ENCODE data around the gene PDE8B. TPM values are rescaled to one million over a fixed set of nuclear protein-coding genes. Genes with fewer than 3 reads are reported as not detected.

The PDE8B gene
- total RNA-seq, 6 experiments from 2014 or later, result 1.2 to 5.4 (median 2.4) TPM

DNA sequence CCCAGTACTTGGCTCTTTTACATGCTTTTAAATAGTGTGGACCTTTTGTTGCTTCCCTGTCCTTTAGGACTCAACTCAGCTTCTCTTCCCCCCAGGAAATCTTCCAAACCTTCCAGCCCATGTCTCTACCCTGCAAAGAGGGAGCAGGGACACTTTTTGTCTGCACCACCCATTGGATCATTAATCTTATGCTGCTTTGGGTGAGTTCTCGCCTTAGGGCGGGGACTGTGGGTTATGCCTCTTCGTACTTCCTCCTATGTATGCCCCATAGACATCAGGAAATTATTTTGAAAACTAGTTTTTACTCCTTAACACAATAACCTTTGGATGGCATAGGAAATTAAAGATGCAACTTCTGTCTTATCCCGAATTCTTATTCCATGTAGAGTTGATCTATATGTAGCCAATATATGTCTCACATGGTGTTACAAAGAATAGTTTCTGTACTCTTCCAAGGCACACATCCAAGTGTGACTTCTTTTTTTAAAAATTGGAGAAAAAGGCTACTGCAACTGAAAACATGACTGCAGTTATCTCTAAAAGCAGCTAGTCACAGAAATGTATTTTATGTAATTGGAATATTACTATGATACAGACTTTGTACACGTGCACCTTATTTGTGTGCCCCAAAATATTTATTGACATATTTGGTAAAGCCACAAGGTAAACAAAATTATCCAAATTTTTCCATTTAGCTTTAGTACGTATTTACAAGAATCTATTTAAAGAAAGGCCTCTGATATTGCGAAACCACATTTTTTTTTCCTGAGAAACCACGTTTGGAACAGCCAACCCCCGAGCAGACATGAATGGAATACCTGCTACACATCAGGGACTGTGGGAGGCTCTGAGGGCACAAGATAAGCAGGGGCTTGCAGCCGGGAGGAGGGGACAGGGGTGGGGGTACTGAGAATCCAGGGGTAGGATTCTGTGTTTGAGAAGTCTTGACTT lies 148.1 kb downstream of the PDE8B start:
- TF ChIP-seq, protein P1, sequence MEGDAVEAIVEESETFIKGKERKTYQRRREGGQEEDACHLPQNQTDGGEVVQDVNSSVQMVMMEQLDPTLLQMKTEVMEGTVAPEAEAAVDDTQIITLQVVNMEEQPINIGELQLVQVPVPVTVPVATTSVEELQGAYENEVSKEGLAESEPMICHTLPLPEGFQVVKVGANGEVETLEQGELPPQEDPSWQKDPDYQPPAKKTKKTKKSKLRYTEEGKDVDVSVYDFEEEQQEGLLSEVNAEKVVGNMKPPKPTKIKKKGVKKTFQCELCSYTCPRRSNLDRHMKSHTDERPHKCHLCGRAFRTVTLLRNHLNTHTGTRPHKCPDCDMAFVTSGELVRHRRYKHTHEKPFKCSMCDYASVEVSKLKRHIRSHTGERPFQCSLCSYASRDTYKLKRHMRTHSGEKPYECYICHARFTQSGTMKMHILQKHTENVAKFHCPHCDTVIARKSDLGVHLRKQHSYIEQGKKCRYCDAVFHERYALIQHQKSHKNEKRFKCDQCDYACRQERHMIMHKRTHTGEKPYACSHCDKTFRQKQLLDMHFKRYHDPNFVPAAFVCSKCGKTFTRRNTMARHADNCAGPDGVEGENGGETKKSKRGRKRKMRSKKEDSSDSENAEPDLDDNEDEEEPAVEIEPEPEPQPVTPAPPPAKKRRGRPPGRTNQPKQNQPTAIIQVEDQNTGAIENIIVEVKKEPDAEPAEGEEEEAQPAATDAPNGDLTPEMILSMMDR (IDR thresholded peaks at IDR 0.05), result no peak
- TF ChIP-seq POLR2A (IDR thresholded peaks at IDR 0.05), result no peak
- WGBS (ENCODE audit: insufficient coverage, low coverage, low lambda C conversion rate, missing lambda C conversion rate), result 49% methylated on average over 10 of the region's 10 CpGs
- peaks cover 0 to 32% (median 9%) of the 10 kb centered on the region in 4 donors for H3K4me1 ChIP-seq
- H3K27me3 ChIP-seq, result no peaks in the 10 kb centered on the region
- no peak for DNase-seq
- H3K36me3 ChIP-seq, result no peaks in the 10 kb centered on the region
- intact Hi-C loops (cut with DNase I), result no loop called here
- no peak overlapping the region for H3K4me3 ChIP-seq
- ATAC-seq, result peak in 1 of 4 donors; percentile 36
- no peaks in the 10 kb centered on the region for H3K9me3 ChIP-seq
- no peak overlapping the region for H3K27ac ChIP-seq

DNA sequence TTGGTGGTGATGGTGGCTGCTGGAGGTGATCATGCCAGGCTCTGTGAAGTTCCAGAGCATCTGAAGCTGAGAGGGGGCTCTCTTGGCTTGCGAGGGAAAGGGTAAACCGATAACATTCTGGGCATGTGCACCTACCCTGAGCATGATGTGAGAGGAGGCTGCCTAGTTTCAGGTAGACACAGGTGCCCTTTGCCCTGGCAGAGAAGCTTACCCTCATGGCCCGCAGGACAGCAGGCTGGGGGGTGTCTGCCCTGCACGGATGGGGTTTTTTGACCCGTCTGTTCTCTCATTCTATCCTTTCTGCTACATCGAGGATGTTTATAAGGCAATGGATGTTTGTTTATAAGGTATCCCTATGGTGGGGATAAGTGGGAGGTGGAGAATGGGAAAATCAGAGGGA lies 148.8 kb downstream of the PDE8B start:
- no peak overlapping the region for H3K4me3 ChIP-seq
- peak in 2 of 4 donors; percentile 18 to 26 for ATAC-seq
- H3K36me3 ChIP-seq, result no peaks in the 10 kb centered on the region
- DNase-seq, result no peak
- no peaks in the 10 kb centered on the region for H3K9me3 ChIP-seq
- no peak for TF ChIP-seq POLR2A (IDR thresholded peaks at IDR 0.05)
- TF ChIP-seq, protein P1 (IDR thresholded peaks at IDR 0.05), result no peak
- no peaks in the 10 kb centered on the region for H3K27me3 ChIP-seq
- no peak overlapping the region for H3K27ac ChIP-seq
- 11% methylated on average over 4 of the region's 6 CpGs for WGBS (ENCODE audit: insufficient coverage, low coverage, low lambda C conversion rate, missing lambda C conversion rate)
- peaks cover 0 to 25% (median 6%) of the 10 kb centered on the region in 4 donors for H3K4me1 ChIP-seq
- intact Hi-C loops (cut with DNase I), result no loop called here

DNA sequence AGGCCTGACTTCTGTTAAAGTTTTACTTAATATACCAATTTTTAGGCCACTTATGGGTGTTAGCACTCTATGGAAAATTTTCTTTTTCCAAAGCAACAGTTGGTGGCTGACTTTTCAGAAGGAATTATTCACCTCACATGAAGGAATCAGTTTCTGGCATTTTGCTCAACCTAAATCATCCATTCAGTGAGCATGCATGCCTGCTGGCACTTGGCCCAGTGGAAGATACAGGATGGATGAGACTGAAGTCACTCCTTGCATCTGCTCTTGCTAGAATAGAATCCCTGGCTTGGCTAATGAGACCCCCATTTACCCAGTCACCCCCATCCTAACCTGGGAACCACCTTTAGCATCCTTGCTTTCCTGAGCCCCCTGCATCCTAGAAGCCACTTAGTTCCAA lies 149.9 kb downstream of the PDE8B start:
- Histone ChIP-seq H3K9me3 (no peaks in the 10 kb centered on the region), H3K27ac (no peak overlapping the region), H3K4me3 (no peak overlapping the region), H3K27me3 (no peaks in the 10 kb centered on the region), H3K36me3 (no peaks in the 10 kb centered on the region), H3K4me1 (peaks cover 0 to 14% (median 1%) of the 10 kb centered on the region in 4 donors)
- no peak for DNase-seq
- intact Hi-C loops (cut with DNase I), result no loop called here
- no peak for ATAC-seq
- TF ChIP-seq, protein P1 (IDR thresholded peaks at IDR 0.05), result no peak
- no peak for TF ChIP-seq POLR2A (IDR thresholded peaks at IDR 0.05)

DNA sequence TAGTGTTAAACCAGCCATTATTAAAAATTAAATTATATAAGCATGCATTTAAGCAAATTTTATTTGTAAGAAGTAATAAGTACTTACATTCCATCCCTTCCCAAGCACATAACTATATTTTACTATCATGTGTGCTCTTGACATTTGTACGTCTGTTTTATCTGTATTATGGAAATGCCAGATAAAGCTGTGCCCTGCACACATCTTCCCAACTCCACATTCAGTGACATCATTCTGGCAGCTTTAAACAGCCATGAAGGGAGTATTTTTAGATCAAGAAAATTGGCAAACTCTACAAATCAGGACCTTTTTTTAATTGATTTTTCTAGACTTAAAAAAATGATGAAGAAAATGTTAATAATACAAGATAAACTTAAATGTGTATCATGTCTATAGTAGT lies 150.5 kb downstream of the PDE8B start:
- whole genome bisulfite sequencing (ENCODE audit: insufficient coverage, low coverage, low lambda C conversion rate, missing lambda C conversion rate), result 91% methylated on average over 1 of the region's 1 CpG
- TF ChIP-seq, protein P1 (IDR thresholded peaks at IDR 0.05), result no peak
- no peak for TF ChIP-seq POLR2A (IDR thresholded peaks at IDR 0.05)
- Histone ChIP-seq H3K4me3 (no peak overlapping the region), H3K9me3 (no peaks in the 10 kb centered on the region), H3K27ac (no peak overlapping the region), H3K27me3 (no peaks in the 10 kb centered on the region), H3K36me3 (no peaks in the 10 kb centered on the region), H3K4me1 (peaks cover 0 to 8% (median 0%) of the 10 kb centered on the region in 4 donors)
- ATAC-seq, result no peak
- DNase-seq, result no peak
- intact Hi-C loops (cut with DNase I), result no loop called here

Data from right lobe of liver (tissue), 6 donors.